Bronchial epithelial cell (primary cell): Measurements from ENCODE around the gene ADARB2. TPM values are rescaled to one million over a fixed set of nuclear protein-coding genes. Genes with fewer than 3 reads are reported as not detected.

Experiments used
- DNase-seq: peaks from one replicate; pipeline ENCODE4 v3.0.0-alpha.2; 2010; ENCODE audit warnings: low read depth
- FAIRE-seq: peaks from 2 replicates; lab custom pipeline; 2011; peaks lifted over from hg19 to GRCh38; lab: Jason Lieb, UNC
- H3K27me3 ChIP-seq: 2 replicates; pipeline ENCODE4 v1.5.1; 2011; ENCODE audit warnings: low read length; ENCODE audit not compliant: control insufficient read depth, insufficient read depth
- H3K36me3 ChIP-seq: 2 replicates; pipeline ENCODE4 v1.5.1; 2011; ENCODE audit warnings: low read length; ENCODE audit not compliant: control insufficient read depth, insufficient read depth
- H3K4me3 ChIP-seq: 2 replicates; pipeline ENCODE4 v1.5.1; 2011; ENCODE audit warnings: mild to moderate bottlenecking, low read depth, low read length, control low read depth
- CTCF ChIP-seq: IDR thresholded peaks from 2 replicates; pipeline ENCODE4 v1.5.1; 2011; ENCODE audit warnings: mild to moderate bottlenecking, moderate library complexity, low read length, control low read depth, inconsistent platforms; ENCODE audit not compliant: insufficient read depth, severe bottlenecking
- total RNA-seq: library from RNA; depleted of rRNA; stranded (reverse); fragments of >200 nt; gene quantifications from 2 replicates; pipeline ENCODE4 v1.2.1, GENCODE V29; 2014

The ADARB2 gene
- total RNA-seq, 1 donor from 2014 or later, result not detected

GRCh38 chr10:1615186-1615954, 122.0 kb downstream of the ADARB2 start:
- no peak for TF ChIP-seq CTCF
- Histone ChIP-seq H3K36me3 (no peaks in the 10 kb centered on the region), H3K27me3 (no peaks in the 10 kb centered on the region), H3K4me3 (no peak overlapping the region)
- FAIRE-seq, result no peak
- no peak for DNase-seq

GRCh38 chr10:1613511-1613910, 123.8 kb downstream of the ADARB2 start:
- TF ChIP-seq CTCF, result no peak
- DNase-seq (no peak), FAIRE-seq (no peak)
- no peaks in the 10 kb centered on the region for H3K27me3 ChIP-seq
- no peaks in the 10 kb centered on the region for H3K36me3 ChIP-seq
- no peak overlapping the region for H3K4me3 ChIP-seq

- FAIRE-seq (no peak), DNase-seq (no peak)
- H3K27me3 ChIP-seq, result no peaks in the 10 kb centered on the region
These were observed 124.4 kb downstream of the ADARB2 start for GRCh38 chr10:1612908-1613307.

GRCh38 chr10:1611936-1612550, 125.3 kb downstream of the ADARB2 start:
- TF ChIP-seq CTCF, result no peak
- no peak for DNase-seq
- Histone ChIP-seq H3K36me3 (no peaks in the 10 kb centered on the region), H3K27me3 (no peaks in the 10 kb centered on the region), H3K4me3 (no peak overlapping the region)
- FAIRE-seq, result no peak

More at GRCh38 chr10:1612908-1613307, 124.4 kb downstream of the ADARB2 start:
- no peaks in the 10 kb centered on the region for H3K36me3 ChIP-seq
- H3K4me3 ChIP-seq, result no peak overlapping the region
- TF ChIP-seq CTCF, result no peak

GRCh38 chr10:1610986-1611770, 126.1 kb downstream of the ADARB2 start:
- no peak for FAIRE-seq
- Histone ChIP-seq H3K27me3 (no peaks in the 10 kb centered on the region), H3K36me3 (no peaks in the 10 kb centered on the region), H3K4me3 (no peak overlapping the region)
- TF ChIP-seq CTCF, result no peak
- DNase-seq, result no peak
